Panc1 (cell line): ENCODE results near the gene FGD4. TPM values are rescaled to one million over a fixed set of nuclear protein-coding genes. Genes with fewer than 3 reads are reported as not detected.
A peak's percentile ranks its signal among the peaks of the same experiment; 100 is the strongest.

Experiments
- ATAC-seq: fragments of 200-7000 bp; cut with Tn5 transposase; 2 replicates; pipeline ENCODE4 v1.9.1; 2020; ENCODE audit warnings: mild to moderate bottlenecking, moderate library complexity
- BruUV-seq: library from RNA; stranded (reverse); fragments of 400-500 nt; replicated peaks from 2 replicates; lab custom pipeline; 2021; lab: Mats Ljungman, UMichigan
- CTCF ChIA-PET: fragments of 300-600 bp; sonication (Branson Sonifier 250); formaldehyde crosslinking; loops from one replicate; lab custom pipeline; 2022; ENCODE audit warnings: antibody characterized with exemption; lab: Charles Lee
- POLR2A ChIA-PET: fragments of 300-600 bp; sonication (Branson Sonifier 250); formaldehyde crosslinking; loops from one replicate; lab custom pipeline; 2022; ENCODE audit warnings: antibody characterized with exemption; lab: Charles Lee
- DNase-seq: peaks from one replicate; pipeline ENCODE4 v3.0.0-alpha.2; 2010; ENCODE audit warnings: low read depth, low spot score
- H3K27ac ChIP-seq: 2 replicates; pipeline ENCODE4 v1.5.1; 2011; ENCODE audit warnings: mild to moderate bottlenecking, low read length, inconsistent platforms
- H3K27me3 ChIP-seq: fragments of 200-500 bp; sonication (Bioruptor generic); 2 replicates; pipeline ENCODE4 v1.6.0; 2014; ENCODE audit warnings: low read length, inconsistent platforms; ENCODE audit not compliant: control insufficient read depth, insufficient read depth
- H3K36me3 ChIP-seq: fragments of 200-500 bp; sonication (Bioruptor generic); 2 replicates; pipeline ENCODE4 v1.5.1; 2014; ENCODE audit warnings: inconsistent platforms, mild to moderate bottlenecking, low read length, moderate library complexity; ENCODE audit not compliant: control insufficient read depth, insufficient read depth
- H3K4me1 ChIP-seq: 2 replicates; pipeline ENCODE4 v1.5.1; 2011; ENCODE audit warnings: inconsistent platforms, mild to moderate bottlenecking, low read length, moderate library complexity; ENCODE audit not compliant: control insufficient read depth, insufficient read depth
- H3K4me3 ChIP-seq, 2 experiments: 2 replicates each; pipeline ENCODE4 v1.5.1; 2011 to 2012; ENCODE audit warnings: low read depth in 2 of 2, low read length in 2 of 2, mild to moderate bottlenecking in 2 of 2, inconsistent platforms in 1 of 2, moderate library complexity in 1 of 2
- H3K9me3 ChIP-seq: fragments of 200-500 bp; sonication (Bioruptor generic); 2 replicates; pipeline ENCODE4 v1.5.1; 2014; ENCODE audit warnings: low read depth, mild to moderate bottlenecking, inconsistent platforms, low read length, moderate library complexity; ENCODE audit not compliant: control insufficient read depth, insufficient read depth
- POLR2AphosphoS5 ChIP-seq: IDR thresholded peaks from 2 replicates; pipeline ENCODE4 v1.6.1; 2012; ENCODE audit warnings: mild to moderate bottlenecking, low read depth, low read length, moderate library complexity
- SIN3A ChIP-seq: IDR thresholded peaks from 2 replicates; pipeline ENCODE4 v1.6.1; 2012; ENCODE audit warnings: low read depth, mild to moderate bottlenecking, low read length, moderate library complexity, borderline replicate concordance; ENCODE audit not compliant: insufficient read depth
- TCF7L2 ChIP-seq: IDR thresholded peaks from 2 replicates; pipeline ENCODE4 v1.6.1; 2011; ENCODE audit warnings: mild to moderate bottlenecking, low read depth, low read length, inconsistent platforms
- in situ Hi-C: cut with HindIII; loops from 2 replicates; pipeline ENCODE4 v1.10.0; 2016; ENCODE audit warnings: low sequenced_read_pairs, low pct_unique_long_range_greater_than_20kb
- intact Hi-C: fragments of 100-400 bp; cut with micrococcal nuclease; formaldehyde crosslinking; loops from one replicate; pipeline ENCODE4 v1.10.0; 2022; ENCODE audit not compliant: unreplicated experiment
- total RNA-seq: library from RNA; stranded (reverse); gene quantifications from one replicate; pipeline ENCODE4 v1.2.1, GENCODE V29; 2021; ENCODE audit not compliant: unreplicated experiment
- TF ChIP-seq, protein P1 (sequence below), 2 experiments: IDR thresholded peaks; 2 replicates each; pipeline ENCODE4 v1.6.1; 2011 to 2012; ENCODE audit warnings: low read depth in 2 of 2, control low read depth in 1 of 2, low read length in 1 of 2, mild to moderate bottlenecking in 1 of 2, moderate library complexity in 1 of 2; ENCODE audit not compliant: insufficient read depth in 1 of 2
- TF ChIP-seq, protein P2 (sequence below): fragments of 450-650 bp; IDR thresholded peaks from 2 replicates; pipeline ENCODE4 v1.5.1; 2017; ENCODE audit warnings: mild to moderate bottlenecking

The FGD4 gene
- total RNA-seq, 1 experiment from 2014 or later: 5.0 TPM

DNA sequence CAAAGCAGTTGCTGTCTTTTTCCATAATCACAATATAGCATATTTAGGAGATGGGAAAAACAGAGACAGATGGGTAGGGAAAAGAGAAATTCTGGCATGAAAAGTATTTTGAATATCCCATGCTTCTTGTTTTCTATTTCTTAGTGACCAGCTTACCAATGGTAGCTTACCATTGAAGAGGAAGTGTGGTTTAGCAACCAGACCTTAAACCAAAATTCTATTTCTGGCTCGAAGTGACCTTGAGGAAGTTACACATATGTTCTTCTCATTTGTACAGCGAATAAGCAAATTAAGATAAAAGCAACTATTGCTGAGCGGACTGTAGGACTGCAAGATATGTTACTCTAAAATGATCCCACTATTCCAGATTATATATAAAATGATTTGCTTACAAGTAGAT lies 82.9 kb downstream of the FGD4 start:
- Histone ChIP-seq H3K4me3 (no peak overlapping the region), H3K27ac (no peak overlapping the region), H3K27me3 (no peaks in the 10 kb centered on the region), H3K9me3 (no peaks in the 10 kb centered on the region), H3K36me3 (no peaks in the 10 kb centered on the region), H3K4me1 (no peaks in the 10 kb centered on the region)
- ATAC-seq (no peak), DNase-seq (no peak)
- BruUV-seq: no TSS peak
- TF ChIP-seq, protein P1, sequence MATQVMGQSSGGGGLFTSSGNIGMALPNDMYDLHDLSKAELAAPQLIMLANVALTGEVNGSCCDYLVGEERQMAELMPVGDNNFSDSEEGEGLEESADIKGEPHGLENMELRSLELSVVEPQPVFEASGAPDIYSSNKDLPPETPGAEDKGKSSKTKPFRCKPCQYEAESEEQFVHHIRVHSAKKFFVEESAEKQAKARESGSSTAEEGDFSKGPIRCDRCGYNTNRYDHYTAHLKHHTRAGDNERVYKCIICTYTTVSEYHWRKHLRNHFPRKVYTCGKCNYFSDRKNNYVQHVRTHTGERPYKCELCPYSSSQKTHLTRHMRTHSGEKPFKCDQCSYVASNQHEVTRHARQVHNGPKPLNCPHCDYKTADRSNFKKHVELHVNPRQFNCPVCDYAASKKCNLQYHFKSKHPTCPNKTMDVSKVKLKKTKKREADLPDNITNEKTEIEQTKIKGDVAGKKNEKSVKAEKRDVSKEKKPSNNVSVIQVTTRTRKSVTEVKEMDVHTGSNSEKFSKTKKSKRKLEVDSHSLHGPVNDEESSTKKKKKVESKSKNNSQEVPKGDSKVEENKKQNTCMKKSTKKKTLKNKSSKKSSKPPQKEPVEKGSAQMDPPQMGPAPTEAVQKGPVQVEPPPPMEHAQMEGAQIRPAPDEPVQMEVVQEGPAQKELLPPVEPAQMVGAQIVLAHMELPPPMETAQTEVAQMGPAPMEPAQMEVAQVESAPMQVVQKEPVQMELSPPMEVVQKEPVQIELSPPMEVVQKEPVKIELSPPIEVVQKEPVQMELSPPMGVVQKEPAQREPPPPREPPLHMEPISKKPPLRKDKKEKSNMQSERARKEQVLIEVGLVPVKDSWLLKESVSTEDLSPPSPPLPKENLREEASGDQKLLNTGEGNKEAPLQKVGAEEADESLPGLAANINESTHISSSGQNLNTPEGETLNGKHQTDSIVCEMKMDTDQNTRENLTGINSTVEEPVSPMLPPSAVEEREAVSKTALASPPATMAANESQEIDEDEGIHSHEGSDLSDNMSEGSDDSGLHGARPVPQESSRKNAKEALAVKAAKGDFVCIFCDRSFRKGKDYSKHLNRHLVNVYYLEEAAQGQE (IDR thresholded peaks at IDR 0.05; ENCODE audit: insufficient read depth in 1 of 2, low read depth in 2 of 2, low read length in 1 of 2): no peak
- TF ChIP-seq SIN3A (no peak), TCF7L2 (no peak), POLR2AphosphoS5 (no peak)
- TF ChIP-seq, protein P2, sequence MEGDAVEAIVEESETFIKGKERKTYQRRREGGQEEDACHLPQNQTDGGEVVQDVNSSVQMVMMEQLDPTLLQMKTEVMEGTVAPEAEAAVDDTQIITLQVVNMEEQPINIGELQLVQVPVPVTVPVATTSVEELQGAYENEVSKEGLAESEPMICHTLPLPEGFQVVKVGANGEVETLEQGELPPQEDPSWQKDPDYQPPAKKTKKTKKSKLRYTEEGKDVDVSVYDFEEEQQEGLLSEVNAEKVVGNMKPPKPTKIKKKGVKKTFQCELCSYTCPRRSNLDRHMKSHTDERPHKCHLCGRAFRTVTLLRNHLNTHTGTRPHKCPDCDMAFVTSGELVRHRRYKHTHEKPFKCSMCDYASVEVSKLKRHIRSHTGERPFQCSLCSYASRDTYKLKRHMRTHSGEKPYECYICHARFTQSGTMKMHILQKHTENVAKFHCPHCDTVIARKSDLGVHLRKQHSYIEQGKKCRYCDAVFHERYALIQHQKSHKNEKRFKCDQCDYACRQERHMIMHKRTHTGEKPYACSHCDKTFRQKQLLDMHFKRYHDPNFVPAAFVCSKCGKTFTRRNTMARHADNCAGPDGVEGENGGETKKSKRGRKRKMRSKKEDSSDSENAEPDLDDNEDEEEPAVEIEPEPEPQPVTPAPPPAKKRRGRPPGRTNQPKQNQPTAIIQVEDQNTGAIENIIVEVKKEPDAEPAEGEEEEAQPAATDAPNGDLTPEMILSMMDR: no peak
- intact Hi-C loops: no loop called here
- in situ Hi-C loops: no loop called here
- CTCF ChIA-PET: no interaction called here
- POLR2A ChIA-PET: no interaction called here

DNA sequence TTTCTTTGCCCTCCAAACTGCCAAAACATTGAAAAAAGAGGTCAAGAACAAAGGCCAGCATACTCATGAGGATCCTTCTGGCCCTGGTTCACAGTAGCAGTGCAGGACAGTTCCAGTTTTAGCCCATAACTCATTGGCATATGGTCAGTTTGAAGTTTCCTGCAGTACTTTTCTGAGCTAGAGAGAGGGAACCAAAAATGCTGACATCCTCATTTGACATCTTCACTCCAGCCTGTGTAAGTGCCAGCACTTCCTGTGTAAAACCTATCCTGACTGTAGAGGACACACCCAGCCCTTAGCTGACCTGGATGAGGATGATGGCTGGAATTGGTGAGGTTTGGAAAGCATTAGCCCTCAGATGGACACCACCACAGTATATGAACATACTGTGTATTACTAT lies 84.1 kb downstream of the FGD4 start:
- no TSS peak for BruUV-seq
- H3K36me3 ChIP-seq: no peaks in the 10 kb centered on the region
- no peaks in the 10 kb centered on the region for H3K9me3 ChIP-seq
- no peak overlapping the region for H3K27ac ChIP-seq
- ATAC-seq: peak; percentile 34; the same call in 1 of the 2 replicates
- POLR2A ChIA-PET: no interaction called here
- no peaks in the 10 kb centered on the region for H3K27me3 ChIP-seq
- intact Hi-C loops: no loop called here
- H3K4me3 ChIP-seq: no peak overlapping the region
- TF ChIP-seq, protein P2: no peak
- TF ChIP-seq POLR2AphosphoS5 (no peak), SIN3A (no peak), TCF7L2 (no peak)
- TF ChIP-seq, protein P1 (IDR thresholded peaks at IDR 0.05; ENCODE audit: insufficient read depth in 1 of 2, low read depth in 2 of 2, low read length in 1 of 2): no peak
- CTCF ChIA-PET: no interaction called here
- DNase-seq: no peak
- H3K4me1 ChIP-seq: no peaks in the 10 kb centered on the region
- in situ Hi-C loops: no loop called here
